ENCODE data around the gene CADPS. TPM values are rescaled to one million over a fixed set of nuclear protein-coding genes. Genes with fewer than 3 reads are reported as not detected.

The CADPS gene
- total RNA-seq, 3 donors from 2014 or later (not counting 1 experiment from before 2014, with no cell fraction given): not detected

GRCh38 chr3:62781121-62781520 is 94.1 kb downstream of the CADPS start:
- Histone ChIP-seq H3K4me1 (ENCODE audit: control insufficient read depth, insufficient read depth, low read length) (no peaks in the 10 kb centered on the region), H3K27me3 (ENCODE audit: control insufficient read depth, insufficient read depth, low read length) (no peaks in the 10 kb centered on the region), H3K36me3 (ENCODE audit: control insufficient read depth, insufficient read depth, low read length) (no peaks in the 10 kb centered on the region), H3K9me3 (ENCODE audit: control insufficient read depth, insufficient read depth, low read length) (peaks cover 5% of the 10 kb centered on the region), H3K4me3 (ENCODE audit: low read length) (no peak overlapping the region), H3K27ac (ENCODE audit: low read length) (no peak overlapping the region)
- Mint-ChIP-seq H3K9me3 (peaks cover 7 to 12% of the 10 kb centered on the region in 2 donors), H3K36me3 (no peaks in the 10 kb centered on the region), H3K27me3 (ENCODE audit: low read depth in 2 of 2) (no peaks in the 10 kb centered on the region), H3K4me1 (no peaks in the 10 kb centered on the region), H3K4me3 (no peak overlapping the region), H3K27ac (no peak overlapping the region)
- ATAC-seq: no peak
- TF ChIP-seq CTCF (IDR thresholded peaks at IDR 0.05): no peak
- DNase-seq: no peak
- intact Hi-C loops (cut with micrococcal nuclease): no loop called here
- 77% methylated on average over 2 of the region's 3 CpGs for WGBS (ENCODE audit: insufficient coverage)

- ATAC-seq (no peak), DNase-seq (no peak)
- Histone ChIP-seq H3K4me1 (ENCODE audit: control insufficient read depth, insufficient read depth, low read length) (no peaks in the 10 kb centered on the region), H3K9me3 (ENCODE audit: control insufficient read depth, insufficient read depth, low read length) (peaks cover 5% of the 10 kb centered on the region), H3K36me3 (ENCODE audit: control insufficient read depth, insufficient read depth, low read length) (no peaks in the 10 kb centered on the region), H3K4me3 (ENCODE audit: low read length) (no peak overlapping the region), H3K27ac (ENCODE audit: low read length) (no peak overlapping the region), H3K27me3 (ENCODE audit: control insufficient read depth, insufficient read depth, low read length) (no peaks in the 10 kb centered on the region)
- no peaks in the 10 kb centered on the region for H3K4me1 Mint-ChIP-seq
- intact Hi-C loops (cut with micrococcal nuclease): no loop called here
- no peaks in the 10 kb centered on the region for H3K27me3 Mint-ChIP-seq (ENCODE audit: low read depth in 2 of 2)
- H3K9me3 Mint-ChIP-seq: peaks cover 12 to 15% of the 10 kb centered on the region in 2 donors
- no peak overlapping the region for H3K4me3 Mint-ChIP-seq
- WGBS (ENCODE audit: insufficient coverage): 98% methylated on average over 3 of the region's 4 CpGs
- no peak overlapping the region for H3K27ac Mint-ChIP-seq
- no peaks in the 10 kb centered on the region for H3K36me3 Mint-ChIP-seq
- TF ChIP-seq CTCF (IDR thresholded peaks at IDR 0.05): no peak
These were observed 97.5 kb downstream of the CADPS start for GRCh38 chr3:62777674-62778073.

GRCh38 chr3:62777130-62777529 is 98.1 kb downstream of the CADPS start:
- Histone ChIP-seq H3K9me3 (ENCODE audit: control insufficient read depth, insufficient read depth, low read length) (peaks cover 5% of the 10 kb centered on the region), H3K27me3 (ENCODE audit: control insufficient read depth, insufficient read depth, low read length) (no peaks in the 10 kb centered on the region), H3K4me1 (ENCODE audit: control insufficient read depth, insufficient read depth, low read length) (no peaks in the 10 kb centered on the region), H3K4me3 (ENCODE audit: low read length) (no peak overlapping the region), H3K36me3 (ENCODE audit: control insufficient read depth, insufficient read depth, low read length) (no peaks in the 10 kb centered on the region), H3K27ac (ENCODE audit: low read length) (no peak overlapping the region)
- H3K9me3 Mint-ChIP-seq: peaks cover 12 to 15% of the 10 kb centered on the region in 2 donors
- WGBS (ENCODE audit: insufficient coverage): 85% methylated on average over 3 of the region's 3 CpGs
- no peaks in the 10 kb centered on the region for H3K36me3 Mint-ChIP-seq
- H3K4me1 Mint-ChIP-seq: no peaks in the 10 kb centered on the region
- ATAC-seq (no peak), DNase-seq (no peak)
- intact Hi-C loops (cut with micrococcal nuclease): no loop called here
- H3K4me3 Mint-ChIP-seq: no peak overlapping the region
- no peak overlapping the region for H3K27ac Mint-ChIP-seq
- no peak for TF ChIP-seq CTCF (IDR thresholded peaks at IDR 0.05)
- H3K27me3 Mint-ChIP-seq (ENCODE audit: low read depth in 2 of 2): no peaks in the 10 kb centered on the region

GRCh38 chr3:62774221-62774620 is 101.0 kb downstream of the CADPS start:
- H3K9me3 ChIP-seq (ENCODE audit: control insufficient read depth, insufficient read depth, low read length): peaks cover 4% of the 10 kb centered on the region
- 68% methylated on average over 2 of the region's 2 CpGs for WGBS (ENCODE audit: insufficient coverage)
- no peaks in the 10 kb centered on the region for H3K4me1 Mint-ChIP-seq
- no peak overlapping the region for H3K27ac ChIP-seq (ENCODE audit: low read length)
- peaks cover 17 to 18% of the 10 kb centered on the region in 2 donors for H3K9me3 Mint-ChIP-seq
- H3K27ac Mint-ChIP-seq: no peak overlapping the region
- no peak for ATAC-seq
- no peaks in the 10 kb centered on the region for H3K27me3 ChIP-seq (ENCODE audit: control insufficient read depth, insufficient read depth, low read length)
- no peaks in the 10 kb centered on the region for H3K27me3 Mint-ChIP-seq (ENCODE audit: low read depth in 2 of 2)
- TF ChIP-seq CTCF (IDR thresholded peaks at IDR 0.05): no peak
- DNase-seq: no peak
- no peak overlapping the region for H3K4me3 Mint-ChIP-seq
- intact Hi-C loops (cut with micrococcal nuclease): no loop called here
- no peaks in the 10 kb centered on the region for H3K4me1 ChIP-seq (ENCODE audit: control insufficient read depth, insufficient read depth, low read length)
- no peaks in the 10 kb centered on the region for H3K36me3 Mint-ChIP-seq
- H3K4me3 ChIP-seq (ENCODE audit: low read length): no peak overlapping the region
- no peaks in the 10 kb centered on the region for H3K36me3 ChIP-seq (ENCODE audit: control insufficient read depth, insufficient read depth, low read length)

All from natural killer cell (primary cell).